Aorta (tissue), 5 donors: ENCODE results near the gene CRYZL1. TPM values are rescaled to one million over a fixed set of nuclear protein-coding genes. Genes with fewer than 3 reads are reported as not detected.

Source experiments
- ATAC-seq: fragments of 200-7000 bp; cut with Tn5 transposase; one replicate; pipeline ENCODE4 v1.9.1; 2022; ENCODE audit warnings: moderate library complexity; ENCODE audit not compliant: low FRiP score
- DNase-seq, 2 donors: peaks; one replicate each; pipeline ENCODE4 v3.0.0-alpha.2; 2020
- H3K27ac ChIP-seq, 2 donors: one replicate each; pipeline ENCODE4 v1.5.1; 2013; ENCODE audit warnings: low read length in 2 of 2, mild to moderate bottlenecking in 2 of 2, moderate library complexity in 2 of 2, control low read depth in 1 of 2, inconsistent platforms in 1 of 2, low read depth in 1 of 2
- H3K27me3 ChIP-seq, 2 donors: one replicate each; pipeline ENCODE4 v1.6.1; 2013; ENCODE audit warnings: control low read depth in 1 of 2, low read length in 1 of 2, mild to moderate bottlenecking in 1 of 2, moderate library complexity in 1 of 2; ENCODE audit not compliant: insufficient read depth in 2 of 2, control insufficient read depth in 1 of 2
- H3K36me3 ChIP-seq, 2 donors: one replicate each; pipeline ENCODE4 v1.6.1; 2013; ENCODE audit warnings: control low read depth in 1 of 2, low read length in 1 of 2, mild to moderate bottlenecking in 1 of 2; ENCODE audit not compliant: insufficient read depth in 2 of 2, control insufficient read depth in 1 of 2
- H3K4me1 ChIP-seq, 2 donors: one replicate each; pipeline ENCODE4 v1.6.1; 2013; ENCODE audit warnings: low read length in 2 of 2, control low read depth in 1 of 2, mild to moderate bottlenecking in 1 of 2, moderate library complexity in 1 of 2; ENCODE audit not compliant: insufficient read depth in 2 of 2, control insufficient read depth in 1 of 2
- H3K4me3 ChIP-seq, 2 donors: one replicate each; pipeline ENCODE4 v1.5.1; 2013; ENCODE audit warnings: low read length in 2 of 2, control low read depth in 1 of 2, mild to moderate bottlenecking in 1 of 2
- H3K9me3 ChIP-seq: one replicate; pipeline ENCODE4 v1.6.1; 2013; ENCODE audit warnings: mild to moderate bottlenecking, low read length; ENCODE audit not compliant: control insufficient read depth
- WGBS, 2 donors: extraction: QIAGEN DNeasy Blood & Tissue Kit; methylation state at CpG; one replicate each; pipeline ENCODE4 v1.1.7; 2013; 5-methylcytosine and 5-hydroxymethylcytosine counted together
- intact Hi-C, 2 donors: fragments of 100-400 bp; cut with DNase I; formaldehyde crosslinking; loops; one replicate each; pipeline versions ENCODE4 v1.14.2 to v1.15.0; 2022
- polyA plus RNA-seq, 2 donors: library from polyadenylated mRNA; stranded (reverse); fragments of 200-250 nt; gene quantifications; one replicate each; pipeline ENCODE4 v1.2.3, GENCODE V29; 2013
- total RNA-seq, 2 donors: library from RNA; stranded (reverse); fragmentation: NEBNext Ultra II Directional; extraction: Animal tissue kit (Norgen Biotek cat#: 25700); gene quantifications; one replicate each; pipeline ENCODE4 v1.2.1, GENCODE V29; 2021
- donor health status: healthy with polysubstance abuse.
- donor health status: Bipolar disorder and iron deficiency.
- donor health status: DM: no; HTN: no; CAD: no.
- donor health status: DM: no; HTN: no; CAD: no.
- donor health status: DM: yes; HTN: yes; CAD: no.

Gene CRYZL1
- total and polyA plus RNA-seq, 4 donors, result 49.4 to 65.2 (median 61.5) TPM

- DNase-seq, result no peak
- no peak overlapping the region for H3K4me3 ChIP-seq
- intact Hi-C loops, result no loop called here
- H3K36me3 ChIP-seq, result no peaks in the 10 kb centered on the region
- no peaks in the 10 kb centered on the region for H3K9me3 ChIP-seq
- 50 to 52% methylated on average over 6 of the region's 6 CpGs for WGBS, 2 donors
- H3K4me1 ChIP-seq, result no peaks in the 10 kb centered on the region
- no peak for ATAC-seq
- no peak overlapping the region for H3K27ac ChIP-seq
- H3K27me3 ChIP-seq, result no peaks in the 10 kb centered on the region
Observed at GRCh38 chr21:33667636-33668035, 26.1 kb upstream of the CRYZL1 start.

GRCh38 chr21:33666153-33666552 is 24.6 kb upstream of the CRYZL1 start:
- no peak overlapping the region for H3K4me3 ChIP-seq
- H3K4me1 ChIP-seq, result no peaks in the 10 kb centered on the region
- H3K36me3 ChIP-seq, result no peaks in the 10 kb centered on the region
- ATAC-seq (no peak), DNase-seq (no peak)
- 75 to 81% methylated on average over 2 of the region's 2 CpGs for WGBS, 2 donors
- no peaks in the 10 kb centered on the region for H3K9me3 ChIP-seq
- intact Hi-C loops, result no loop called here
- H3K27ac ChIP-seq, result no peak overlapping the region
- no peaks in the 10 kb centered on the region for H3K27me3 ChIP-seq

GRCh38 chr21:33664135-33664534 is 22.6 kb upstream of the CRYZL1 start:
- Histone ChIP-seq H3K9me3 (no peaks in the 10 kb centered on the region), H3K27me3 (no peaks in the 10 kb centered on the region), H3K36me3 (no peaks in the 10 kb centered on the region), H3K4me3 (no peak overlapping the region), H3K4me1 (no peaks in the 10 kb centered on the region), H3K27ac (no peak overlapping the region)
- 97 to 99% methylated on average over 3 of the region's 3 CpGs for WGBS, 2 donors
- DNase-seq (no peak), ATAC-seq (no peak)
- intact Hi-C loops, result no loop called here

- Histone ChIP-seq H3K27me3 (no peaks in the 10 kb centered on the region), H3K27ac (no peak overlapping the region), H3K4me3 (no peak overlapping the region), H3K9me3 (no peaks in the 10 kb centered on the region), H3K36me3 (no peaks in the 10 kb centered on the region), H3K4me1 (no peaks in the 10 kb centered on the region)
- no peak for DNase-seq
- 86 to 92% methylated on average over 2 of the region's 2 CpGs for WGBS, 2 donors
- no peak for ATAC-seq
- intact Hi-C loops, result no loop called here
Observed at GRCh38 chr21:33663241-33663640, 21.7 kb upstream of the CRYZL1 start.

GRCh38 chr21:33662046-33662445 is 20.5 kb upstream of the CRYZL1 start:
- Histone ChIP-seq H3K27ac (no peak overlapping the region), H3K4me3 (no peak overlapping the region), H3K9me3 (no peaks in the 10 kb centered on the region), H3K27me3 (no peaks in the 10 kb centered on the region), H3K36me3 (no peaks in the 10 kb centered on the region), H3K4me1 (no peaks in the 10 kb centered on the region)
- intact Hi-C loops, result no loop called here
- DNase-seq, result no peak
- ATAC-seq, result no peak
- 85% methylated on average over 3 of the region's 3 CpGs for WGBS, 2 donors

GRCh38 chr21:33661146-33661545 is 19.6 kb upstream of the CRYZL1 start:
- intact Hi-C loops, result no loop called here
- H3K9me3 ChIP-seq, result no peaks in the 10 kb centered on the region
- no peaks in the 10 kb centered on the region for H3K4me1 ChIP-seq
- H3K36me3 ChIP-seq, result no peaks in the 10 kb centered on the region
- 86 to 97% methylated on average over 1 of the region's 1 CpG for WGBS, 2 donors
- DNase-seq, result no peak
- no peak overlapping the region for H3K27ac ChIP-seq
- H3K4me3 ChIP-seq, result no peak overlapping the region
- ATAC-seq, result no peak
- H3K27me3 ChIP-seq, result no peaks in the 10 kb centered on the region

GRCh38 chr21:33660406-33660805 is 18.9 kb upstream of the CRYZL1 start:
- intact Hi-C loops, result no loop called here
- Histone ChIP-seq H3K36me3 (no peaks in the 10 kb centered on the region), H3K27me3 (no peaks in the 10 kb centered on the region), H3K9me3 (no peaks in the 10 kb centered on the region), H3K4me1 (no peaks in the 10 kb centered on the region), H3K4me3 (no peak overlapping the region), H3K27ac (no peak overlapping the region)
- WGBS, 2 donors, result 2 to 5% methylated on average over 1 of the region's 1 CpG
- no peak for DNase-seq
- ATAC-seq, result no peak

- no peak for DNase-seq
- WGBS, 2 donors, result 93 to 95% methylated on average over 1 of the region's 1 CpG
- no peak for ATAC-seq
- no peaks in the 10 kb centered on the region for H3K9me3 ChIP-seq
- intact Hi-C loops, result loop anchor here in 1 of 2 donors (5.0 to 10.0 kb wide), 2 partner anchors 65 to 103 kb away; no protein-coding TSS in a partner anchor
- no peaks in the 10 kb centered on the region for H3K27me3 ChIP-seq
- H3K36me3 ChIP-seq, result no peaks in the 10 kb centered on the region
- H3K4me3 ChIP-seq, result no peak overlapping the region
- peak overlapping the region in 1 of 2 donors; percentile 58 for H3K27ac ChIP-seq
- H3K4me1 ChIP-seq, result peaks cover 0 to 3% of the 10 kb centered on the region in 2 donors
Observed at GRCh38 chr21:33659568-33659949, 18.0 kb upstream of the CRYZL1 start.

GRCh38 chr21:33658919-33659567 is 17.5 kb upstream of the CRYZL1 start:
- no peak overlapping the region for H3K4me3 ChIP-seq
- WGBS, 2 donors, result 88 to 91% methylated on average over 7 of the region's 7 CpGs
- H3K4me1 ChIP-seq, result peaks cover 0 to 3% of the 10 kb centered on the region in 2 donors

More at GRCh38 chr21:33658919-33659567, 17.5 kb upstream of the CRYZL1 start:
- Histone ChIP-seq H3K9me3 (no peaks in the 10 kb centered on the region), H3K27me3 (no peaks in the 10 kb centered on the region), H3K27ac (no peak overlapping the region), H3K36me3 (no peaks in the 10 kb centered on the region)
- DNase-seq (no peak), ATAC-seq (no peak)
- intact Hi-C loops, result loop anchor here in 1 of 2 donors (5.0 to 10.0 kb wide), 2 partner anchors 66 to 103 kb away; no protein-coding TSS in a partner anchor
